OCI-LY3 (cell line): ENCODE data around the gene TNNI2.

Experiments
- EZH2phosphoT487 ChIP-seq: fragments of 200-600 bp; shearing (Covaris generic); IDR thresholded peaks from 2 replicates; pipeline ENCODE4 v1.6.1; 2018; ENCODE audit warnings: antibody characterized with exemption, mixed run types, low read depth
- TF ChIP-seq, protein P1 (sequence below): fragments of 200-600, 300-600 bp; sonication (generic); IDR thresholded peaks from 2 replicates; pipeline ENCODE4 v1.5.1; 2014; ENCODE audit warnings: antibody characterized with exemption, low read length, low read depth

DNA sequence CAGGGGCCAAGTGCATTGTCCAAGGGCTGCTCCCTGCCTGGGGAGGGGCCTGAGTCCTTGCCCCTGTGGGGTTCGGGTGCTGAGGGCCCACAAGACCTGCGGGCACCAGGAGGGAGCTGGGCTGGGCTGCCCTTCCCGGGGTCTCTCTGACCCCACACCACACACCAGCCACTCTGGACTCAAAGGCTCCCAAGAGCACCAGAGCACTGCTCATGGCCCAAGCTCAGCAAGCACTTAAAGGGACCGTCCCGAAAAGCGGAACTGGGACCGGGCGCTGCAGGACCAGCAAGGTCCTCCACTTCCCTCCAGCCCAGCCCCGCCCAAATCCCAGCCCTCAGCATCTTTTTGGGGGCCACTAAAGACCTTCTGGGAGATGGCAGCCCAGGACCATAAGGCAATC is 19.4 kb downstream of the TNNI2 start:
- TF ChIP-seq, protein P1, sequence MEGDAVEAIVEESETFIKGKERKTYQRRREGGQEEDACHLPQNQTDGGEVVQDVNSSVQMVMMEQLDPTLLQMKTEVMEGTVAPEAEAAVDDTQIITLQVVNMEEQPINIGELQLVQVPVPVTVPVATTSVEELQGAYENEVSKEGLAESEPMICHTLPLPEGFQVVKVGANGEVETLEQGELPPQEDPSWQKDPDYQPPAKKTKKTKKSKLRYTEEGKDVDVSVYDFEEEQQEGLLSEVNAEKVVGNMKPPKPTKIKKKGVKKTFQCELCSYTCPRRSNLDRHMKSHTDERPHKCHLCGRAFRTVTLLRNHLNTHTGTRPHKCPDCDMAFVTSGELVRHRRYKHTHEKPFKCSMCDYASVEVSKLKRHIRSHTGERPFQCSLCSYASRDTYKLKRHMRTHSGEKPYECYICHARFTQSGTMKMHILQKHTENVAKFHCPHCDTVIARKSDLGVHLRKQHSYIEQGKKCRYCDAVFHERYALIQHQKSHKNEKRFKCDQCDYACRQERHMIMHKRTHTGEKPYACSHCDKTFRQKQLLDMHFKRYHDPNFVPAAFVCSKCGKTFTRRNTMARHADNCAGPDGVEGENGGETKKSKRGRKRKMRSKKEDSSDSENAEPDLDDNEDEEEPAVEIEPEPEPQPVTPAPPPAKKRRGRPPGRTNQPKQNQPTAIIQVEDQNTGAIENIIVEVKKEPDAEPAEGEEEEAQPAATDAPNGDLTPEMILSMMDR, result no peak
- no peak for TF ChIP-seq EZH2phosphoT487
